Esophagus squamous epithelium (tissue), 5 donors: Measurements from ENCODE around the gene ATP10B. TPM values are rescaled to one million over a fixed set of nuclear protein-coding genes. Genes with fewer than 3 reads are reported as not detected.

Experiments used
- DNase-seq: peaks from one replicate; lab custom pipeline; 2025; lab: John Stamatoyannopoulos, UW
- H3K27ac ChIP-seq, 4 donors: fragments of 200-600 bp; sonication (generic); one replicate each; pipeline ENCODE4 v1.5.1; 2016 to 2019; ENCODE audit warnings: mild to moderate bottlenecking in 1 of 4
- H3K27me3 ChIP-seq, 4 donors: fragments of 200-600 bp; sonication (generic); 1 replicate in 3 of 4; 2 replicates in 1 of 4; pipeline versions ENCODE4 v1.5.1 to v1.6.0; 2017 to 2021; ENCODE audit warnings: antibody characterized with exemption in 1 of 4
- H3K36me3 ChIP-seq, 3 donors: fragments of 200-600 bp; sonication (generic); one replicate each; pipeline ENCODE4 v1.5.1; 2016 to 2019
- H3K4me1 ChIP-seq, 3 donors: fragments of 200-600 bp; sonication (generic); one replicate each; pipeline ENCODE4 v1.5.1; 2017 to 2019
- H3K4me3 ChIP-seq, 4 donors: fragments of 200-600 bp; sonication (generic); 1 replicate in 3 of 4; 2 replicates in 1 of 4; pipeline ENCODE4 v1.5.1; 2016 to 2019; ENCODE audit warnings: mild to moderate bottlenecking in 2 of 4, moderate library complexity in 1 of 4
- H3K9me3 ChIP-seq, 3 donors: fragments of 200-600 bp; sonication (generic); one replicate each; pipeline ENCODE4 v1.5.1; 2016 to 2019
- POLR2A ChIP-seq, 4 donors: fragments of 450-650 bp; IDR thresholded peaks; one replicate each; pipeline ENCODE4 v1.6.1; 2017; ENCODE audit warnings: antibody characterized with exemption in 4 of 4, mild to moderate bottlenecking in 4 of 4, moderate library complexity in 3 of 4
- WGBS, 2 donors: methylation state at CpG; one replicate each; pipeline ENCODE4 v1.1.5; 2018; 5-methylcytosine and 5-hydroxymethylcytosine counted together
- intact Hi-C: fragments of 100-400 bp; cut with DNase I; formaldehyde crosslinking; loops from one replicate; pipeline ENCODE4 v1.15.0; 2022
- total RNA-seq, 4 donors: library from RNA; depleted of rRNA; stranded (reverse); fragments of >200 nt; gene quantifications; one replicate each; pipeline ENCODE4 v1.1.0, GENCODE V29; 2016
- TF ChIP-seq, protein P1 (sequence below), 6 experiments: fragments of 450-650 bp in 4 of 6; fragments of 200-600 bp in 2 of 6; sonication (generic) in 2 of 6; IDR thresholded peaks; one replicate each; pipeline ENCODE4 v1.5.1; 2016 to 2019; ENCODE audit warnings: antibody characterized with exemption in 6 of 6, mild to moderate bottlenecking in 4 of 6, moderate library complexity in 4 of 6
- donor health status: DM: yes; HTN: yes; CAD: no.

The ATP10B gene
- total RNA-seq, 4 donors from 2014 or later, result 6.1 to 26.6 (median 14.4) TPM

DNA sequence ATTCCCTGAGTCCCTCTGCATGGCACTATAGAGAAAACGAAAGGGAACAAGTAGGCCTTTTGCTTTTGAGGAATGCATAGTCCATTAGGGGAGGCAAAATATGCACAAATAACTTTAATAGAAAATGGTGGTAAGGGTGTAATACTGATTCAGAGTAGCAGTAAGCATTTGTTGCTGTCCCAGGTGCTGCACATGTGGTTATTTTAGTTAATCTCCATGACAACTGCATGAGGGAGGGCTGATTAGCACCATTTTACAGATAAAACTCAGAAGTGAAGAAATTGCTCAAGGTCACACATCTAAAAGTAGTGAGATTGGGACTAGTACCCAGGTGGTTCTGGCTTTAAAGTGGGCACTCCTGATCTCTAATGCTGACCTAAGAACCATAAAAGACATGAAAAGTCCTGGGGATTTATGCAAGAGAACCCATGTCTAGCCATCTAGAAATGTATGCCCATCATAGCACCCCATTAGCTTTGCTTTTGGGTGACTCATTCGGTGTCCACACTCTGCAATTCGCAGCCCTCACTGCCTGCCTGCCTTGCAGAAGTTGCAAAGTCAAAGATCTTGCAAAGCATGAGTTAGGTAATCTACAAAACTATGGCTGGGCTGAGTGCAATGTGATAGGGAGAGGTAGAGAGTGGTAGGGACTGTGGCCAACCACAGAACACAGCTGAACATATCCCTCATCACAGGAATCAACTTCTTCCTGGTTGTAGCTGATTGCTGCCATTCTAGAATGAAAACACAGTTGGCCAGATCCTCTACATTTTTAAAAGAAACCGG is 235.1 kb downstream of the ATP10B start:
- TF ChIP-seq, protein P1, sequence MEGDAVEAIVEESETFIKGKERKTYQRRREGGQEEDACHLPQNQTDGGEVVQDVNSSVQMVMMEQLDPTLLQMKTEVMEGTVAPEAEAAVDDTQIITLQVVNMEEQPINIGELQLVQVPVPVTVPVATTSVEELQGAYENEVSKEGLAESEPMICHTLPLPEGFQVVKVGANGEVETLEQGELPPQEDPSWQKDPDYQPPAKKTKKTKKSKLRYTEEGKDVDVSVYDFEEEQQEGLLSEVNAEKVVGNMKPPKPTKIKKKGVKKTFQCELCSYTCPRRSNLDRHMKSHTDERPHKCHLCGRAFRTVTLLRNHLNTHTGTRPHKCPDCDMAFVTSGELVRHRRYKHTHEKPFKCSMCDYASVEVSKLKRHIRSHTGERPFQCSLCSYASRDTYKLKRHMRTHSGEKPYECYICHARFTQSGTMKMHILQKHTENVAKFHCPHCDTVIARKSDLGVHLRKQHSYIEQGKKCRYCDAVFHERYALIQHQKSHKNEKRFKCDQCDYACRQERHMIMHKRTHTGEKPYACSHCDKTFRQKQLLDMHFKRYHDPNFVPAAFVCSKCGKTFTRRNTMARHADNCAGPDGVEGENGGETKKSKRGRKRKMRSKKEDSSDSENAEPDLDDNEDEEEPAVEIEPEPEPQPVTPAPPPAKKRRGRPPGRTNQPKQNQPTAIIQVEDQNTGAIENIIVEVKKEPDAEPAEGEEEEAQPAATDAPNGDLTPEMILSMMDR (IDR thresholded peaks at IDR 0.05), result no peak
- TF ChIP-seq POLR2A (IDR thresholded peaks at IDR 0.05), result no peak
- no peaks in the 10 kb centered on the region for H3K9me3 ChIP-seq

DNA sequence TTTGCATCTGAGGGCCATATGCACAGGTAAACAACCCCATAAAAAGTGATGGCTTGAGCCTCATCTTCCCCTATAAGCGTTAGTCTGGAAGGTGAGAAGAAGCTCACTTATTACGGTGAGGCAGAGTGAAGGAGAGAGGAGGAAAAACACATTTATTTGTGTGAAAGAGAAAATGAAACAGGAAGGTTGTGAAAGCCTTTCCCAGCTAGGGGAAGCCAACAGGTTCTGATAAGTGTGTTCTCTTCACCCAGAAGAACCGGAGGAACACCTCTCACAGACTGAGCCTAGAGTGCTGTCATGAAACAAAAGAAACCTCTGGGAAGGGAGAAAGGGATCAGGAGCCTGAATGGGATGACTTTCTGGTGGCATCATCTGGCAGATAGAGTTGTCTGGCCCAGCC is 237.9 kb downstream of the ATP10B start:
- Histone ChIP-seq H3K27ac (no peak overlapping the region), H3K27me3 (no peaks in the 10 kb centered on the region), H3K4me1 (no peaks in the 10 kb centered on the region), H3K4me3 (no peak overlapping the region), H3K36me3 (no peaks in the 10 kb centered on the region), H3K9me3 (no peaks in the 10 kb centered on the region)
- DNase-seq, result no peak
- intact Hi-C loops, result no loop called here
- WGBS, 2 donors, result 65 to 86% methylated on average over 3 of the region's 3 CpGs
- TF ChIP-seq, protein P1 (IDR thresholded peaks at IDR 0.05), result no peak
- no peak for TF ChIP-seq POLR2A (IDR thresholded peaks at IDR 0.05)

More for the DNA sequence above, 235.1 kb downstream of the ATP10B start:
- 74 to 78% methylated on average over 4 of the region's 4 CpGs for WGBS, 2 donors
- Histone ChIP-seq H3K27ac (no peak overlapping the region), H3K36me3 (peaks cover 0 to 5% (median 0%) of the 10 kb centered on the region in 3 donors), H3K4me1 (no peaks in the 10 kb centered on the region), H3K27me3 (no peaks in the 10 kb centered on the region), H3K4me3 (no peak overlapping the region)
- intact Hi-C loops, result no loop called here
- no peak for DNase-seq

DNA sequence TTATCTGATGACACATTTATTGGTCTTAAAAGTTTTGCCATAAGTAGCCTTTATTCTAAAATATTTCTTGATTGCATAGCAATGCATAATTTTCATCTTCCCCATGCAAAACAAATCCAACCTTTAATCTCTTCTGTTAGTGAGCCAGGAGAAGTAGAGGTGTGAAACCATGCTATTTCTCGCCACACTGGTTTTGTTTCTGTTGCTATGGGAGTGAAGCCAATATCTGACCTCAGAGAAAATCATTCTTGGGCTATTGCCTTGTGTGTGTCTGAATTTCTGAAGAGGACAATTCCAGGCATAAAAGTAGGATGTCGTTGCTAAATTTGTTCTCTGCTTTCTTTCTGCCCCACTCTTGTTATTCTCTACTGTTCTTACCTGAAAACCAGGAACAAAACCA is 246.7 kb downstream of the ATP10B start:
- H3K27ac ChIP-seq, result no peak overlapping the region
- no peaks in the 10 kb centered on the region for H3K9me3 ChIP-seq
- TF ChIP-seq POLR2A (IDR thresholded peaks at IDR 0.05), result no peak
- TF ChIP-seq, protein P1 (IDR thresholded peaks at IDR 0.05), result no peak
- no peaks in the 10 kb centered on the region for H3K27me3 ChIP-seq
- H3K4me1 ChIP-seq, result peaks cover 0 to 7% (median 0%) of the 10 kb centered on the region in 3 donors
- no peak overlapping the region for H3K4me3 ChIP-seq
- WGBS, 2 donors, result 22 to 27% methylated on average over 2 of the region's 2 CpGs
- no peaks in the 10 kb centered on the region for H3K36me3 ChIP-seq
- no peak for DNase-seq
- intact Hi-C loops, result no loop called here

DNA sequence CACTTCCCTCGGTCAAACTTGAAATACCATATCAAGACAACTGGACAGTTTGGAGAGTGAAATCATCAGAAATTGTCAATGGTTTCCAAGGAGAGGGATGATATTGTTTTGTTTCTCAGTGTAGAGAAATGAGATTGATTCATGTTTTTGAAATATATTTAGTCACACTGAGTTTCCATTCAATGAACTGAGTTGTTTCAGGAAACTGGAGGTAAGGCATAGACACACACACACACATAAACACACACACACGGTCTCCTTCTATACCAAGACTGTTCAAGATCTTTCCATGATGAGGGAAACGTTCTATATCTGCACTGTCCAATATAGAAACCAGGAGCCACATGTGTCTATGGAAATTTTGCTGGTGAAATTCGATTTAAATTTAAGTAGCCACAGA is 247.5 kb downstream of the ATP10B start:
- H3K4me3 ChIP-seq, result no peak overlapping the region
- no peak for TF ChIP-seq POLR2A (IDR thresholded peaks at IDR 0.05)
- TF ChIP-seq, protein P1 (IDR thresholded peaks at IDR 0.05), result no peak
- H3K9me3 ChIP-seq, result no peaks in the 10 kb centered on the region

DNA sequence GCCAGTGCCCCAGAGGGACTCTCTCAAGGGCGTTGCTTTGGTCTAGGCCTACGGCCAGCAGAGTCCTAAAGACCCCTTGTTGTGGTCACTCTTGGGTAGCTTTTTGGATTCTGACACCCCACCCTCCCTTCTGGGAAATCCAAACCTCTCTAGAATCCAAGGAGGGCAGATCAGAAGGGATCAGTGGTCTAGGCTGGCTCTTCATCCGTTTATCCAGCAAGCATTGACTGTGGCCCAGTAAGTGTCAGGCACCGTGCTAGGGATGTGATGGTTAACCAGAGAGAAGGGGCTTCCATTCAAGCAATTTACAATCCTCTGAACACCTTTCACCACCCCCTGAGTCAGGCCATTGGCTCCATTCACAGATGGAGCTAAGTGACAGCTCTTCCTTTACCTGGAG is 249.3 kb downstream of the ATP10B start:
- TF ChIP-seq, protein P1 (IDR thresholded peaks at IDR 0.05), result no peak
- no peak for TF ChIP-seq POLR2A (IDR thresholded peaks at IDR 0.05)
- no peak for DNase-seq
- H3K27me3 ChIP-seq, result no peaks in the 10 kb centered on the region
- 91 to 93% methylated on average over 2 to 4 of the region's 4 CpGs for WGBS, 2 donors
- H3K4me3 ChIP-seq, result no peak overlapping the region
- H3K27ac ChIP-seq, result no peak overlapping the region
- no peaks in the 10 kb centered on the region for H3K9me3 ChIP-seq
- no peaks in the 10 kb centered on the region for H3K36me3 ChIP-seq
- peaks cover 0 to 7% (median 0%) of the 10 kb centered on the region in 3 donors for H3K4me1 ChIP-seq
- intact Hi-C loops, result no loop called here

More for the DNA sequence above, 247.5 kb downstream of the ATP10B start:
- Histone ChIP-seq H3K4me1 (peaks cover 0 to 7% (median 0%) of the 10 kb centered on the region in 3 donors), H3K27ac (no peak overlapping the region), H3K36me3 (no peaks in the 10 kb centered on the region), H3K27me3 (no peaks in the 10 kb centered on the region)
- intact Hi-C loops, result no loop called here
- no peak for DNase-seq
- 71 to 79% methylated on average over 4 of the region's 4 CpGs for WGBS, 2 donors
